ENCODE data around the gene NBAS. TPM values are rescaled to one million over a fixed set of nuclear protein-coding genes. Genes with fewer than 3 reads are reported as not detected.

Gene NBAS
- total and polyA plus RNA-seq, 2 of the 13 experiments (the other 11 are each of a cell fraction or from before 2014, with no cell fraction given): 33.6 to 58.7 TPM

GRCh38 chr2:15241201-15241600 is 319.9 kb downstream of the NBAS start:
- no TSS peak for BruUV-seq (replicated peaks)
- no peak overlapping the region for H3K4me2 ChIP-seq (ENCODE audit: low read depth, low read length)

GRCh38 chr2:15238028-15238427 is 323.1 kb downstream of the NBAS start:
- in situ Hi-C loops (cut with HindIII; ENCODE audit: extremely low pct_ligation_motif_present, low pct_unique_long_range_greater_than_20kb): no loop called here
- no peaks in the 10 kb centered on the region for H3K27me3 ChIP-seq (ENCODE audit: control insufficient read depth in 1 of 2, insufficient read depth in 2 of 2, low read length in 2 of 2)
- no peaks in the 10 kb centered on the region for H4K20me1 ChIP-seq (ENCODE audit: insufficient read depth, low read length)
- peaks cover 9% of the 10 kb centered on the region for H3K4me1 ChIP-seq (ENCODE audit: insufficient read depth, low read length)
- POLR2A ChIA-PET: no interaction called here
- H2AFZ ChIP-seq (ENCODE audit: low read length): no peak overlapping the region
- 93% methylated on average over 5 of the region's 5 CpGs for WGBS (ENCODE audit: low lambda C conversion rate)
- H3K4me2 ChIP-seq (ENCODE audit: low read depth, low read length): no peak overlapping the region
- DNase-seq (ENCODE audit: low spot score) (no peak), ATAC-seq (no peak), FAIRE-seq (no peak)
- H3K27ac ChIP-seq (ENCODE audit: extremely low read length, insufficient read depth, low read length): no peak overlapping the region
- H3K36me3 ChIP-seq (replicated peaks in 1 of 2; ENCODE audit: control insufficient read depth in 1 of 2, insufficient read depth in 2 of 2, low read length in 2 of 2): no peaks in the 10 kb centered on the region; a peak in 1 of 5 replicates
- CTCF ChIA-PET (ENCODE audit: low intra/inter-chr PET ratio, low total read pairs): no interaction called here
- intact Hi-C loops (cut with micrococcal nuclease; ENCODE audit: unreplicated experiment): no loop called here
- no peaks in the 10 kb centered on the region for H3K79me2 ChIP-seq (ENCODE audit: insufficient read depth, low read length)
- no peak overlapping the region for H3K4me3 ChIP-seq (replicated peaks in 1 of 3; ENCODE audit: insufficient read depth in 1 of 3, low read depth in 2 of 3, low read length in 3 of 3)
- H3K9ac ChIP-seq (ENCODE audit: insufficient read depth, low read depth, low read length): no peak overlapping the region
- H3K9me3 ChIP-seq (ENCODE audit: low read length): no peaks in the 10 kb centered on the region
- no TSS peak for BruUV-seq (replicated peaks)
- TF ChIP-seq IRX3 (CRISPR knock-in tag; IDR thresholded peaks at IDR 0.05; ENCODE audit: borderline replicate concordance, low read depth) (no peak), ZNF142 (CRISPR knock-in tag; IDR thresholded peaks at IDR 0.05) (no peak), ZNF512 (CRISPR knock-in tag; IDR thresholded peaks at IDR 0.05) (no peak), CBFB (CRISPR knock-in tag; IDR thresholded peaks at IDR 0.05) (no peak), ZNF737 (CRISPR knock-in tag; IDR thresholded peaks at IDR 0.05; ENCODE audit: borderline replicate concordance) (no peak), ZFP37 (CRISPR knock-in tag; IDR thresholded peaks at IDR 0.05; ENCODE audit: borderline replicate concordance) (no peak), ATF5 (CRISPR knock-in tag; IDR thresholded peaks at IDR 0.05; ENCODE audit: low read depth) (no peak), CBX1 (IDR thresholded peaks at IDR 0.05; ENCODE audit: low read depth) (no peak)

More at GRCh38 chr2:15241201-15241600, 319.9 kb downstream of the NBAS start:
- no peak; the same call in 2 of the 3 replicates for ATAC-seq
- intact Hi-C loops (cut with micrococcal nuclease; ENCODE audit: unreplicated experiment) (no loop called here), in situ Hi-C loops (cut with HindIII; ENCODE audit: extremely low pct_ligation_motif_present, low pct_unique_long_range_greater_than_20kb) (no loop called here)
- CTCF ChIA-PET (ENCODE audit: low intra/inter-chr PET ratio, low total read pairs): no interaction called here
- TF ChIP-seq SOX5 (CRISPR knock-in tag; IDR thresholded peaks at IDR 0.05; ENCODE audit: borderline replicate concordance) (peak; percentile 76; the same call in 1 of the 2 replicates), MED1 (CRISPR knock-in tag; IDR thresholded peaks at IDR 0.05) (no peak), SOX13 (IDR thresholded peaks at IDR 0.05) (no peak; the same call in 1 of the 2 replicates), SOX13 (CRISPR knock-in tag; conservative IDR thresholded peaks at IDR 0.05 in 1 of 2, IDR thresholded peaks at IDR 0.05 in 1 of 2) (peak in 1 of 2 experiments; percentile 68; a peak in 2 of 4 replicates)
- peak; percentile 63 for DNase-seq (ENCODE audit: low spot score)
- Histone ChIP-seq H3K36me3 (replicated peaks in 1 of 2; ENCODE audit: control insufficient read depth in 1 of 2, insufficient read depth in 2 of 2, low read length in 2 of 2) (no peaks in the 10 kb centered on the region), H4K20me1 (ENCODE audit: insufficient read depth, low read length) (no peaks in the 10 kb centered on the region), H3K9ac (ENCODE audit: insufficient read depth, low read depth, low read length) (no peak overlapping the region), H3K27ac (ENCODE audit: extremely low read length, insufficient read depth, low read length) (no peak overlapping the region), H3K27me3 (ENCODE audit: control insufficient read depth in 1 of 2, insufficient read depth in 2 of 2, low read length in 2 of 2) (no peaks in the 10 kb centered on the region), H3K4me3 (replicated peaks in 1 of 3; ENCODE audit: insufficient read depth in 1 of 3, low read depth in 2 of 3, low read length in 3 of 3) (no peak overlapping the region), H3K4me1 (ENCODE audit: insufficient read depth, low read length) (no peaks in the 10 kb centered on the region), H2AFZ (ENCODE audit: low read length) (no peak overlapping the region), H3K79me2 (ENCODE audit: insufficient read depth, low read length) (no peaks in the 10 kb centered on the region), H3K9me3 (ENCODE audit: low read length) (no peaks in the 10 kb centered on the region)
- 94% methylated on average over 1 of the region's 1 CpG for WGBS (ENCODE audit: low lambda C conversion rate)
- POLR2A ChIA-PET: no interaction called here
- no peak for FAIRE-seq

All from HepG2 (cell line).